Effector memory CD8-positive, alpha-beta T cell (primary cell): ENCODE measurements around the gene CASTOR1.

Source experiments
- ATAC-seq: fragments of 150-1000 bp; cut with Tn5 transposase; replicated peaks from 2 replicates; pipeline ENCODE4 v1.10.0; 2021; ENCODE audit warnings: mild to moderate bottlenecking, moderate library complexity
- DNase-seq, 3 experiments: peaks; one replicate each; pipeline ENCODE4 v3.0.0; 2021
- H3K27ac Mint-ChIP-seq, 2 donors: one replicate each; pipeline ENCODE4 v1.8.0; 2022; ENCODE audit warnings: mild to moderate bottlenecking in 2 of 2, mixed read lengths in 2 of 2, moderate library complexity in 2 of 2
- H3K27me3 Mint-ChIP-seq, 2 donors: one replicate each; pipeline ENCODE4 v1.8.0; 2022; ENCODE audit warnings: mixed read lengths in 2 of 2
- H3K36me3 Mint-ChIP-seq: one replicate; pipeline ENCODE4 v1.8.0; 2022; ENCODE audit warnings: mild to moderate bottlenecking, moderate library complexity, mixed read lengths; ENCODE audit not compliant: insufficient read depth
- H3K4me1 Mint-ChIP-seq, 2 donors: one replicate each; pipeline ENCODE4 v1.8.0; 2022; ENCODE audit warnings: low read depth in 2 of 2, mixed read lengths in 2 of 2
- H3K4me3 Mint-ChIP-seq, 2 donors: one replicate each; pipeline ENCODE4 v1.8.0; 2022; ENCODE audit warnings: mild to moderate bottlenecking in 2 of 2, mixed read lengths in 2 of 2, moderate library complexity in 2 of 2
- H3K9me3 Mint-ChIP-seq, 2 donors: one replicate each; pipeline ENCODE4 v1.8.0; 2022; ENCODE audit warnings: mixed read lengths in 2 of 2

CASTOR1 gene

DNA sequence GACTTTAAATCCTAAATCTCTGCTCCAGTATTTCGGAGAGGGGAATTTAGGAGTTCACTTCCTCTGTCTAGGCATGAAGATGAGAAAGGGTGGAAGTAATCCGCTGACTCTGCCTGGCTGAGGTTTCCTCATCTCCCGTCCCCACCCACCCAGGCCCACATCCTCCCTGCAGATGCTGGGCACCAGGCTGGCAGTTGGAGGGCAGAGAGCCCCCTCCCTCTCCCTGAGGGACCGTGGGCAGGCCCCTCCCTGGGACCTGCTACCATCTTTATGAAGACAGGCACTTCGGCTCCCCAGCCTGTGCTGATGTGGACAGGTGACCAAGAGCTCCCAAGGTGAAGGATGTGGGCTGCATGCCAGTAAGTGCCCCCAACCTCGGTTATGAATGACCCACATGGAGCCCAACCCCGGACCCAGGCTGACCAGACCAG lies 6.7 kb downstream of the CASTOR1 start:
- ATAC-seq = no peak
- H3K4me3 Mint-ChIP-seq = peak overlapping the region in 1 of 2 donors; percentile 19
- no peak for DNase-seq

DNA sequence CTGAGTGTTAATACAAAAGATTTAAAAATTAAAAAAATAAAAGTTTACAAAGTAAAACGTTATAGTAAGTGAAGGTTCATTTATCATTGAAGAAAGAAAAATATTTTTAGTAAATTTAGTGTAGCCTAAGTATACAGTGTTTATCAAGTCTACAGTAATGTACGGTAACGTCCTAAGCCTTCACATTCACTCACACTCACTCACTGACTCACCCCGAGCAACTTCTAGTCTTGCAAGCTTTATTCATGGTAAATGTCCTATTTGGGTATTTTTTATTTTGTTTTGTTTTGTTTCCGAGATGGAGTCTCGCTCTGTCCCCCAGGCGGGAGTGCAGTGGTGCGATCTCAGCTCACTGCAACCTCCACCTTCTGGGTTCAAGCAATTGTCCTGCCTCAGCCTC lies 8.8 kb downstream of the CASTOR1 start:
- no peak for ATAC-seq
- Mint-ChIP-seq H3K4me1 (peaks cover 7 to 29% of the 10 kb centered on the region in 2 donors), H3K27ac (peak overlapping the region in 1 of 2 donors; percentile 31), H3K27me3 (peaks cover 18 to 39% of the 10 kb centered on the region in 2 donors), H3K4me3 (no peak overlapping the region), H3K36me3 (no peaks in the 10 kb centered on the region), H3K9me3 (no peaks in the 10 kb centered on the region)
- no peak for DNase-seq

More for the DNA sequence above, 6.7 kb downstream of the CASTOR1 start:
- no peaks in the 10 kb centered on the region for H3K9me3 Mint-ChIP-seq
- peaks cover 8 to 24% of the 10 kb centered on the region in 2 donors for H3K27me3 Mint-ChIP-seq
- H3K4me1 Mint-ChIP-seq = peaks cover 4 to 25% of the 10 kb centered on the region in 2 donors
- H3K27ac Mint-ChIP-seq = peak overlapping the region in 1 of 2 donors; percentile 23
- peaks cover 3% of the 10 kb centered on the region for H3K36me3 Mint-ChIP-seq

GRCh38 chr22:30279932-30280331 lies 9.4 kb downstream of the CASTOR1 start:
- Mint-ChIP-seq H3K27me3 (peaks cover 18 to 41% of the 10 kb centered on the region in 2 donors), H3K36me3 (no peaks in the 10 kb centered on the region), H3K9me3 (no peaks in the 10 kb centered on the region), H3K4me3 (no peak overlapping the region), H3K4me1 (peaks cover 10 to 33% of the 10 kb centered on the region in 2 donors), H3K27ac (no peak overlapping the region)
- no peak for DNase-seq
- no peak for ATAC-seq

DNA sequence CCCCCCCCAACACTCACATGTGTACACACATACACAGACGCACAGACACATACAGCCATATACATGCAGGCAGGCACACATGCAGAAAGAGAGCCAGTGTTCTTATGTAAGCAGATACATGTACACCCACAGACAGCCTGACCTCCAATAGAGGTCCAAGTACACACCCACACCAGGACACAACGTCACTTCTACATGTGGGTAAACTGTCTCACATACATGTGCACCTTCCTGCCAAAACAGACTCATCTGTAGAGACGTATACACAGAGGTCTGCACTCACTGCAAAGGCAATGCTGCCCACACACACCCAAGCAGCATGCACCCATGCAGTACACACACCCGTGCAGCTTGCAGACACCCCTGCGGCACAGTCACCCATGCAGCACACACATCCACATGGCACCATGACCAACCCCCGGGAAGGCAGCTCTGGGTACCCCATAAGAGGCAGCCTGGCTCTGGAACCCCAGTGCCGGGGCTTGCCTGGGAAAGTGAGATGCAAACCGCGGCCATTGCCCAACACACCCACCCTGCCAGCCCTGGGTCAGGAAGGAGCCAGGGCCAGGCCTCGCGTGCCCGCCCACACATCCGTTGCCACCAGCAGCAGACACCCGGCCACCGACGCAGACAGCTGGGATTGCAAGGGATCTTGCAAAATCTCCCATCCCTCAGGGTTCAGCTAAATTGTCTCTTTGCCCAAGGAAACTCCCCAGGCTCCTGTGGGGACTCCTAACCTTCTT lies 10.1 kb downstream of the CASTOR1 start:
- Mint-ChIP-seq H3K4me3 (no peak overlapping the region), H3K27ac (no peak overlapping the region), H3K27me3 (peaks cover 18 to 47% of the 10 kb centered on the region in 2 donors), H3K9me3 (no peaks in the 10 kb centered on the region), H3K4me1 (peaks cover 10 to 31% of the 10 kb centered on the region in 2 donors), H3K36me3 (no peaks in the 10 kb centered on the region)
- no peak for DNase-seq
- peak; percentile 19 for ATAC-seq

- ATAC-seq = no peak
- no peaks in the 10 kb centered on the region for H3K9me3 Mint-ChIP-seq
- no peak for DNase-seq
- no peak overlapping the region for H3K27ac Mint-ChIP-seq
- H3K27me3 Mint-ChIP-seq = peaks cover 18 to 47% of the 10 kb centered on the region in 2 donors
- H3K36me3 Mint-ChIP-seq = no peaks in the 10 kb centered on the region
- H3K4me1 Mint-ChIP-seq = peaks cover 10 to 37% of the 10 kb centered on the region in 2 donors
- no peak overlapping the region for H3K4me3 Mint-ChIP-seq
Measured at GRCh38 chr22:30277547-30278344, 11.6 kb downstream of the CASTOR1 start.

DNA sequence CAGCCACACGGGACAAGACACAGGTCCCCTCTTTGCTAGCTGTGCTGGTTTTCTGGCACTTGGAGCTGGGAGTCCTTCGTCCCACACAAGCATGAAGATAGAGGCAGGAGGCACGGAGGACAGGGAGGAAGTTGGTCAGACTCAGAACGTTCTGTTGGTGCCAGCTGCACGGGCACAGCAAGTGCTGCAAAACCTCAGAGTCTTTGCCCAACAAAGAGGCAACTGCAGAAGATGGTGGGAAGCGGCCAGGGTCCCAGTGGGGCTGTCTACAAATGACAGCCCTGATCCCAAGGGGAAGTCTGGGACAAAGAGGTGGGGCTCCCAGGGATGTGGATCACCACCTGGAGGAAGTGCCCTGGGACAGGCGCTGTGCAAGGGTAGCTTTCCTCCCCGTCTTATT lies 13.3 kb downstream of the CASTOR1 start:
- Mint-ChIP-seq H3K36me3 (no peaks in the 10 kb centered on the region), H3K4me1 (peaks cover 15 to 34% of the 10 kb centered on the region in 2 donors), H3K27ac (no peak overlapping the region), H3K27me3 (peaks cover 18 to 47% of the 10 kb centered on the region in 2 donors), H3K4me3 (peak overlapping the region in 1 of 2 donors; percentile 65), H3K9me3 (no peaks in the 10 kb centered on the region)
- DNase-seq (no peak), ATAC-seq (no peak)

- DNase-seq (no peak), ATAC-seq (peak; percentile 55)
- H3K4me1 Mint-ChIP-seq = peaks cover 15 to 34% of the 10 kb centered on the region in 2 donors
- H3K36me3 Mint-ChIP-seq = no peaks in the 10 kb centered on the region
- peaks cover 18 to 47% of the 10 kb centered on the region in 2 donors for H3K27me3 Mint-ChIP-seq
- H3K27ac Mint-ChIP-seq = no peak overlapping the region
- H3K4me3 Mint-ChIP-seq = peak overlapping the region in 1 of 2 donors; percentile 65
- H3K9me3 Mint-ChIP-seq = no peaks in the 10 kb centered on the region
Measured at GRCh38 chr22:30275625-30276024, 13.7 kb downstream of the CASTOR1 start.

DNA sequence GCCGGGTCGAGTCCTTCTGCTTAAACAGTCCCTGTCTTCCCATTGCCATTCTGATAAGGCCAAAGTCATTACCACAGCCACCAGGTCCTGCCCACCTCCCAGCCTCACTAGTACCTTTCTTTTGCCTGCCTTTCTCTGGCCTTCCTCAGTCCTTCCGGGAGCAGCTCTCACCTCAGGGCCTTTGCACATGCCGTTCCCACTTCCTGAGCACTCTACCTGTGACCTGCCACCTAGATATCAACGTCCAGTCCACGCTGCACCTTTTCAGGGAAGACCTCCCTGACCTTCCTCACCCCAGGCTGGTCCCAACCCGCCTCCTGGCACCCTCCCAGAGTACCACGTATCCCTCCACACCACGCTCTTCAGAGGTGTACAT lies 14.9 kb downstream of the CASTOR1 start:
- H3K27ac Mint-ChIP-seq = peak overlapping the region; percentile 78 to 84
- H3K9me3 Mint-ChIP-seq = no peaks in the 10 kb centered on the region
- H3K36me3 Mint-ChIP-seq = no peaks in the 10 kb centered on the region
- H3K4me3 Mint-ChIP-seq = no peak overlapping the region
- DNase-seq (no peak), ATAC-seq (no peak)
- peaks cover 15 to 31% of the 10 kb centered on the region in 2 donors for H3K4me1 Mint-ChIP-seq
- H3K27me3 Mint-ChIP-seq = peaks cover 18 to 41% of the 10 kb centered on the region in 2 donors

GRCh38 chr22:30273711-30274436 lies 15.4 kb downstream of the CASTOR1 start:
- H3K36me3 Mint-ChIP-seq = no peaks in the 10 kb centered on the region

GRCh38 chr22:30272781-30273601 lies 16.3 kb downstream of the CASTOR1 start:
- H3K36me3 Mint-ChIP-seq = peaks cover 5% of the 10 kb centered on the region

More at GRCh38 chr22:30273711-30274436, 15.4 kb downstream of the CASTOR1 start:
- H3K27ac Mint-ChIP-seq = peak overlapping the region; percentile 65 to 78
- H3K4me3 Mint-ChIP-seq = no peak overlapping the region
- H3K27me3 Mint-ChIP-seq = peaks cover 18 to 35% of the 10 kb centered on the region in 2 donors
- ATAC-seq = no peak
- no peak for DNase-seq
- H3K9me3 Mint-ChIP-seq = no peaks in the 10 kb centered on the region
- H3K4me1 Mint-ChIP-seq = peaks cover 15 to 29% of the 10 kb centered on the region in 2 donors

GRCh38 chr22:30270832-30271231 lies 18.5 kb downstream of the CASTOR1 start:
- DNase-seq (no peak), ATAC-seq (no peak)
- peaks cover 2 to 12% of the 10 kb centered on the region in 2 donors for H3K27me3 Mint-ChIP-seq
- no peak overlapping the region for H3K27ac Mint-ChIP-seq
- no peak overlapping the region for H3K4me3 Mint-ChIP-seq
- H3K36me3 Mint-ChIP-seq = peaks cover 25% of the 10 kb centered on the region
- no peaks in the 10 kb centered on the region for H3K9me3 Mint-ChIP-seq
- peaks cover 35 to 42% of the 10 kb centered on the region in 2 donors for H3K4me1 Mint-ChIP-seq

More at GRCh38 chr22:30272781-30273601, 16.3 kb downstream of the CASTOR1 start:
- Mint-ChIP-seq H3K27ac (peak overlapping the region in 1 of 2 donors; percentile 73), H3K9me3 (no peaks in the 10 kb centered on the region), H3K4me3 (no peak overlapping the region), H3K27me3 (peaks cover 13 to 27% of the 10 kb centered on the region in 2 donors), H3K4me1 (peaks cover 22 to 33% of the 10 kb centered on the region in 2 donors)
- DNase-seq (no peak), ATAC-seq (no peak)

DNA sequence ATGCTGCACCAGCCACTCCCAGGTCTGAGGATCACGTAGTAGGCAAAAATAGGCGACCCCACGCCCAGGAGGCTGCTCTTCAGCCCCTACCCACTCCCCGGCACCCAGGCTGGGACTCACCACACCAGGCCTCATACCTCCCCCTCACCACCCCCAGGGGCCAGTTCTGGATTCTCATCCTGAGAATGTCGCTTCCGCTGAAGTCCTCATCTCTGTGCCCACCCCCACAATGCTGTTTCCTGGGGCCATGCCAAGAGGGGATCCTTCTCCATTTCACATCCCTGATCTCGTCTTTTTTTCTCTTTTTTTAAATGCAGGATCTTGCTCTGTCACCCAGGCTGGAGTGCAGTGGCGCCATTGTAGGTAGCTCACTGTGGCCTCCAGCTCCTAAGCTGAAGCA lies 21.0 kb downstream of the CASTOR1 start:
- Mint-ChIP-seq H3K27me3 (no peaks in the 10 kb centered on the region), H3K4me1 (peaks cover 35 to 39% of the 10 kb centered on the region in 2 donors)
- no peak for ATAC-seq

More for the DNA sequence above, 21.0 kb downstream of the CASTOR1 start:
- peak overlapping the region; percentile 86 to 89 for H3K4me3 Mint-ChIP-seq
- no peak for DNase-seq
- peaks cover 37% of the 10 kb centered on the region for H3K36me3 Mint-ChIP-seq
- peak overlapping the region; percentile 97 to 98 for H3K27ac Mint-ChIP-seq
- no peaks in the 10 kb centered on the region for H3K9me3 Mint-ChIP-seq
